ENCODE results near the gene PIP5KL1.

Gene PIP5KL1

DNA sequence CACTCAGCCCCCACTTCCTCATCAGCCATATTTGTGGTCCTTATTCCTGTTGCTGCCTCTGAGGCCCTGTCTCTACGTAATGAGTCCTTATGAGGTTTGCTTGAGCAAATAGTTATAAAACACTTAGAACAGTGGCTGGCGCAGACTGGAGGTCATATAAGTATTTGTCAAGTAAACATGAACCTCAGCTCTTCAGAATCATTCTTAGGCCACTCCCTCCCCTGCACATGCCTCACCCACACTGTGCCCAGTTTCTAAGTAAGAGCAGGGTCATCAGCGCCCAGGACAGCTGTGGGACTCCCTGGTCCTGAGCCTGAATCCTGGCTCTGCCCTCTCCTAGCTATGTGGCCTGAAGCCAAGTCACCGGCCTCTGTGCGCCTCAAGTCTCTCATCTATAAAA is 17.7 kb downstream of the PIP5KL1 start:
- DNase-seq = no peak

DNA sequence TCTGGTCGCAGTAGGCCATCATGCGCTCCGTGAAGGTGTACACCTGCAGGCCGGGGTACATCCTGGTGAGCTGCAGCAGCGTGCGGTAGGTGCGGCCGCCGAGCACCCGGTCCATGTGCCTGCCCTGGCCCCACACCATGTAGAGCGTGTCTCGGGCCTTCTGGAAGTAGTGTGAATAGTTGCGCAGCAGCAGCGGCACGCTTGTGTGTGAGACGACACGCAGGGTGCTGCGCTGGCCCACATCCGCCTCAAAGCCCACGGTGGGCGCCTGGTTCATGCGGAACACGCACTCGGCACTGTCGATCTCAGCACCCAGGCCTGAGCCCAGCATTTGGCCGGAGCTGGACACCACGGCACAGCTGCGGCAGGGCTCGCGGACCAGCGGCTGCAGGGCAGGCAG is 18.3 kb downstream of the PIP5KL1 start:
- DNase-seq = no peak

DNA sequence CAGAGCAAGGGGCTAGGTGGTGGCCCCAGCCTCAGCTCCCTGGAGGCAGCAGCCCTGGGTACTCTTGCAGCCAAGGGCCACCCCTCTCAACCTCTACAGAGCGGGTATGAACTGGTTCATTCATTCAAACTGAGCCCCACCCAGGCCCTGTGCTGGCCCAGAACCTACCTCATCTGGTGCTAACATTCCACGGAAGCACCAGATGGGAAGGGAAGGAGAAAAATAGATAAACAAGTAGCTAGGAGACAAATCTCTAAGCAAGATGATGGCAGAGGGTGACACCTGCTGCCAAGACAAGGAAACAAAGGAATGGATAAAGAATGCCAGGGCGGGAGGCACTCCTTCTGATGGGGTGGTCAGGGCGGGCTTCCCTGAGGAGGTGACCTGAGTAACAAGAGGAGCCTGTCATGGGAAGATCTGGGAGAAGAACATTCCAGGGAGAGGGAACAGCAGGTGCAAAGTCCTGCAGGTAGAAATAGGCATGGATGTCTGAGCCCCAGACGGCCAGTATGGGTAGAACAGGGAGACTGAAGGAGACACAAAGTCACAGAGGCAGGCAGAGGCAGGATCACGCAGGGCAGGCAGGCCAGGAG is 19.9 kb downstream of the PIP5KL1 start:
- no peak for DNase-seq

DNA sequence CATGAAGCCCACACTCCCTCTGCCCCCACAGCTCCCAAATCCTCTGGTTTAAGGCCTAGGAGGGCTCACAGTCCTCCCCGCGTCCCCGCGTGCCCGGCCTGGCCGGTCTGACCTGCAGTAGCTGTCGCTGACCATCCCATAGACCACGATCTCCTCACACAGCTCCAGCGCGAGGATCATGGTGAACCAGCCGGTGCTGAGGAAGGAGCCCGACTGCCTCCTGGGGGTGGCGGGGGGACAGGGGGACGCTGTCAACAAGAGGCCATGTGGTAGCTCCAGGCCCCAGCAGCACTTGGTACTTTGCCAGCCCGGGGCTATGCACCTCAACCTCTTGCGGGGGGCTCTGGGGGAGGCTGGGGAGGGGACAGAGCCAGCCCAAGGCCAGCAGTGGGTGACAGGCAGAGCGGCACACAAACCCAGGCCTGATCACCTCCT is 20.7 kb downstream of the PIP5KL1 start:
- DNase-seq = no peak

DNA sequence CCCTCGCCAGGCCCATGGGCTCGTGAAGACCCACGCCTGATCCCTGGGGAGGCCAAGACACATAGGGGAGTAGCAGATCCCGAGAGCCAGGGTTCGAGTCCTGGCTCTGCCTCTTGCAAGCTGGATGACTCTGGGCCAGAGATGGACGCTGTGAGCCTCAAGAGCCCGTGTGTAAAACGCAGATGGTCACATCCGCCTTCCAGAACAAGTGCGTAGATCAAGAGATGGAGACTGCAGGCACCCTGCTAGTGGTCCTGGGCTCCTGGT is 22.0 kb downstream of the PIP5KL1 start:
- DNase-seq = no peak

DNA sequence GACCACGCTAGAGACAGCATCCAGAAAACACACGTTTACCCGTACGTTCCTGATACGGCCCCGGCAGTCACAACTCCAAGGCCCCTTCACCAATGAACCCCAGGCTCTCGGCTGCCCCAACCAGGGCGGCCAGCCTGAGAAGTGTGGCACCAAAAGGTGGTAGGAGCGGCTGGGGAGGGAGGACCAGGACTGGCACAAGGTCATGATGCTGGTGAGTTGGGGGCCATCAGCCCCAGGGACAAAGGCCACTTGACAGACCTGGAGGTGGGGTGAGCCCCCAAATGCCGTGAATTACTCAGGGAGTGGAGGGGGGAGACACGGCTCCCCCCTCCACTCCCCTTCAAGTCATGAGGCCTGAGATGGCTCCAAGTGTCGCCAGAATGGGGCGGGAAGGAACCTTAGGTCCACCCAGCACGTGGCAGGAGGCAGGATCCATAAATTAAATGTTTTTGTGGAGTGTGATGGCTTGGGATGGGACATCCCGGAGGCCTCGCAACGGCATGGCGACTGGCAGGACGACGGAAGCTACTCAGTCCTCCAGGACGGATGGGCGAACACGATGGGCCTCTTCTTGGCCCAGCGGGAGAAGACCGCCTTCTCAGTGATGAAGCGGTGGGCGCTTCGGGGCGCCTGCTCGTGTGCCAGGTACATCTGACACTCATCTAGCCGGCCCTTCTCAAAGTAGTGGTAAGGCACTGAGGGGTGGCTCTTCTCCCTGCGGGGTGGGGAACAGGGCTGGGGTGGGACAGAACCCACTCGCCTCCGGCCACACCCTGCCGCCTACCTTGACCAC is 22.5 kb downstream of the PIP5KL1 start:
- DNase-seq = no peak

DNA sequence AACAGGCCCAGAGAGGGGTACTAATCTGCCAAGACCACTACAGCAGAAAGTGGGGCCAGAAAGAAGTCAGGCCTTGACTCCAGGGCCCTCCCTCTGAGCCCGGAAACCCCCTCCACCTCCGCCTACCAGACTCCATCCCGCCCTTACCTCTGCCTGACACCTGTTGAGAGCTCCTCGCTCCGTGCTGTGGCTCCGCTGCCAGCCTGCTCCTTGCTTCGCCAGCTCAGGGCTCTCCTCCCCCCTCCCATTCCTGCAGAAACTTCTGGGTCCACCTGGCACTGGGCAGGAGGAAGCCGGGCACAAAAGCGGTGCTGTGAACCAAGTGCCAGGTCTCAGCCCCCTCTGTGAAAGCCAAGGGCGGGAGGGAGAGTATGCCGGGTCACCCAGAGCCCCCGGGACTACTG is 24.8 kb downstream of the PIP5KL1 start:
- peak; percentile 45 to 85 (median 64) for DNase-seq

DNA sequence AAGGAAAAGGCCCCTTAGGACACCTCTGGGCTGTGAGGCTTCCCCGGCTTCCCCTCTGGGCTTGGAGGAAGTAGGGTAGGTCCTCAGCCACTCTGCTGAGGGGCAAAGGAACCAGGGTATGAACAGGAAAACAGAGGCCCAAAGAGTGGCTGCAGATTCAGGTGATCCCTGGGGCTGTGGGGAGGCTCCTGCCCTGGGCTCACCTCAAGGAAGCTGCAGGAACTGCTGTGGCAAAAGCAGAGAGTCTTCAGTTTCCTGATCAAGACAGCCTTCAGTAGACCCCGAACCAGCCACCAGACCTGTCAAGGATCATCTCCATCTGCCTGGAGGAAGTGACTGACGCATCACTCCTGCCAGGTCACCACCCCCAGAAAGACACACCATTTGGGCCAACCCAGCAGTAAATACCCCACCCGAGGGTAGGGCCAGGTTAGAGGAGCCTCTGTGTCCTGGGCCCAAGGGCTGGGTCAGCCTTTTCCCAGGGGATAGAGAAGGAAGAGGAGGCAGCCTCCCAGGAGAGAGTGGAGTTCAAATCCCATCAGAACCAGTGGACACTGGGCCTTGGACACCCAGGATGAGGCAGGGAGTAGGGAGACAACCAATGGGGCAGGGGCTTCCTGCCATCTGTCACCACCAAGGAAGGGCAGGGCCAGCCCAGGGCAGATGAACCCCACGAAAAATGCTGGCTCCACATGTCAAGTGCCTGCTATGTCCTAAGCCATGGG is 25.4 kb downstream of the PIP5KL1 start:
- DNase-seq = peak in 3 of 5 experiments; percentile 37 to 88 (median 82)

DNA sequence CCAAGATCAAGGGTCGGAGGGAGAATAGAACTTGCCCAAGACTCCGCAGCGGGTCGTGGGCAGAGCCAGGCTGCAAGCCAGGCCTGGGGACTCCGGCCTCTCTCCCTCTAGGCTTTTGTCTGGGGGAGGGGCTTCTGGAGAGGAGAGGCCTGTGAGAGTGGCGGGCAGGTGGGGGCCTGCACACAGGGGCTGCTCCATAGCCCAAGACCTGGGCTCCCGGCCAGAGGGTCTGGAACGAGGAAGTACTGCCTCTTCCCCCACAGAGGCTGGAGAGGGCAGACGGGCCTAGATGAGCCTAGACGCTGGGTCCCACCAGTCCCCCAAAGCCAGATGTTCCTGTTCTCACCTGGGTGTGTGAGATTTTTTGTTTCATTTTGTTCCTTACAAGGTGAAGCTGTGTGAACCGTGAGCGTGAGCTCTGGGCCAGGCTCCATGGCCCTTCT is 26.0 kb downstream of the PIP5KL1 start:
- peak in 2 of 5 experiments; percentile 24 to 46 for DNase-seq

GRCh38 chr9:127903557-127904475 is 26.8 kb downstream of the PIP5KL1 start:
- DNase-seq = peak in 4 of 5 experiments; percentile 33 to 89 (median 56)

GRCh38 chr9:127899128-127899943 is 31.2 kb downstream of the PIP5KL1 start, which contains the start of gene ST6GALNAC6:
TSS of gene ST6GALNAC6 (minus strand) at chr9:127899603. CDS start at chr9:127897981, 1,622 bp downstream.
- DNase-seq = peak; percentile 47 to 76 (median 56)

- DNase-seq = no peak
Measured at GRCh38 chr9:127898433-127899127, 32.0 kb downstream of the PIP5KL1 start.

DNA sequence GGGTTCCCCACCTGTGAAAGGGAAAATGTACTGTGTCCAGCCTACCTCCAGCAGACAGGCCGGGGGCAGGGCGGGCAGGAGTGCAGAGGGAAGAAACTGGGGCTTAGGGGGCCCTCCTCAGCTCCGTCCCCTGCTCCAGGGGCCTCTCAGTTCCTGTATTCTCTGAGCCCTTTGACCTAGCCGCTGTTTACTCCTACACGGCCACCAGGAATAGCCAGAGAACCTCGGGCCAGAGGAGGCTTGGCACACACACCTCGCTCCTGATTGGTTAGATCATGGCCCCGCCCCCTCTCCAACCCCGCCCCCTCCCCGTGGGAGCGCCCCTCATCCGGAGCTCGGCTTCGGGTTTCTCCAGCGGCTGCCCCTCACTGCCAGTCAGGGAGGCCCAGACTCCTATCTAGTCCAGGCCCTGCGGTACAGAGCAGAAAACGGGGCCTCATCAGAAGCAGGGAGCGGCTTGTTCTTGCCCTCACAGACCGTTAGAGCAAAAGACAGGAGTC is 33.3 kb downstream of the PIP5KL1 start:
- DNase-seq = no peak

GRCh38 chr9:127896395-127897192 is 34.0 kb downstream of the PIP5KL1 start:
- no peak for DNase-seq

- no peak for DNase-seq
Measured at GRCh38 chr9:127895811-127896210, 34.8 kb downstream of the PIP5KL1 start.

DNA sequence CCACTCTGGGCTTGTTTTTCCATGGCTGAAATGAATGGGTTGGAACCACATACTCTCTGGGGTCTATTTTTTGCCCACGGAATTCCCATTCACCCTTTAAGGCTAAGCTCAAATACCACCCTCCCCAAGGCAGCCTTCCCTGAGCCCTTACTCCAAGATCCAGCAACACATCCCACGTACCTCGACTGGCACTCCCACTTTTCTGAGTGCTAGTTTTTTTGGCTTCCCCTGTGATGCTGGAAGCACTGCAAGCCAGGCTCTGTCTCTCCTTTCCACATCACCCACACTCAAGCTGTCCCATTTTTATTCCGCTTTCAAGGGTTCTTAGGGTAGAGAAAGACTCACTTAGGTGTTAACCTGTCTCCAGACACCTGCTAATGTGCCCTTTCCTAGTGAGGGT is 37.2 kb downstream of the PIP5KL1 start:
- DNase-seq = no peak

- DNase-seq = no peak
Measured at GRCh38 chr9:127892831-127893230, 37.7 kb downstream of the PIP5KL1 start.

- no peak for DNase-seq
Measured at GRCh38 chr9:127890053-127890452, 40.5 kb downstream of the PIP5KL1 start.

DNA sequence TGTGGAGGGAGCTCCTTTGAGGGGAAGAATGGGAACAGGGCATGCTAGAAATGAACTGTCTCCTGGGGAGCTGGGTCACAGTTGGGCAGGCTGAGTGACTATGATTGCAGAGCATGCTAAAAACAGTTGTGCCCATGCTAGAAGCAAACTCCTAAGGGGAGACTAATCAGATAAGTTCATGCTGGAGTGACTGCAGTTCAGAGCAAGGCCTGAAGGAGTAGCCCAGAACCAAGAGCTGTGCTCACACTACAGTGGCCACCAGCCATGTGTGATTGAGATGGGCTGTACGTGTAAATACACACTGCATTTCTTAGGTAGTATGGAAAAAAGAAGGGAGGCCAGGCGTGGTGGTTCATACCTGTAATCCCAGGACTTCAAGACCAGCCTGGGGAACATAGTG is 42.8 kb downstream of the PIP5KL1 start:
- peak in 1 of 5 experiments; percentile 35 for DNase-seq

DNA sequence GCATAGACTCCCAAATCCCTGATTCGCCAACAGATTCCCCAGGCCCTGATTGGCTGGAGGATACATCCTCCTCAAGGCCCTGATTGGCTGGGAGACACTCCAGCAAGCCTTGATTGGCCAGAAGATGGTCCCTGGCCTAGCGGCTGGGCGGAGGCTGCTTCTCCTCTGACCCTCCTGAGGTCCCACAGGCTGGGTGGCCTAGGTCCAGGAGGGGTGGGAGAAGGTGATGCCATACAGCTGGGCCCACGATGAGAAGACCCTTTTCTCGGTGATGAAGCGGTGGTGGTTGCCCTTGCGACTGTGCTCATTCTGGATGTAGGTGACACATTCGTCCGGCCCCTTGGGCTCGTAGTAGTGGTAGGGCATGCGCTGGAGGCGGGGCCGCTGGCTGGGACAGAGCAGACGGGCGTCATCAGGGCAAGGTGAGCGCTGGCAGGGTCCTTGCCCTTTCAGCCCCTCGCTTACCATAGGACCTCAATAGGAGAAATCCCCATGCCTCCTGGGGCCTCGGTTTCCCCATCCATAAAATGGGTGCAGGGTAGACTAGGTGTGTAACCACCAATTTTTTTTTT is 44.1 kb downstream of the PIP5KL1 start:
- no peak for DNase-seq
